ENCODE results near the gene GOLGA2.

GOLGA2 gene

GRCh38 chr9:128245421-128246151 is 30.2 kb downstream of the GOLGA2 start:
- TF ChIP-seq CTCF (IDR thresholded peaks at IDR 0.05; ENCODE audit: insufficient read depth, low read length, poor library complexity, severe bottlenecking) (no peak), EZH2phosphoT487 (conservative IDR thresholded peaks at IDR 0.05; ENCODE audit: low read length) (no peak)
- H3K9me3 ChIP-seq (ENCODE audit: insufficient read depth, low read length): no peaks in the 10 kb centered on the region
- no peak overlapping the region for H3K27ac ChIP-seq (ENCODE audit: low read depth, low read length)
- no peak overlapping the region for H3K4me2 ChIP-seq (ENCODE audit: low read depth, low read length, poor library complexity, severe bottlenecking)
- no peak overlapping the region for H3K9ac ChIP-seq (ENCODE audit: low read length)
- no peak overlapping the region for H3K4me3 ChIP-seq (ENCODE audit: insufficient read depth, low read length, poor library complexity, severe bottlenecking)
- H3K9me2 ChIP-seq (replicated peaks; ENCODE audit: insufficient read depth, low read length): no peaks in the 10 kb centered on the region
- no peaks in the 10 kb centered on the region for H3K36me3 ChIP-seq (ENCODE audit: low read length)
- no peak overlapping the region for H2AFZ ChIP-seq (ENCODE audit: low read depth, low read length, severe bottlenecking)
- H3K79me2 ChIP-seq (ENCODE audit: insufficient read depth, low read length): no peaks in the 10 kb centered on the region
- H4K20me1 ChIP-seq (ENCODE audit: low read depth, low read length): no peaks in the 10 kb centered on the region
- 0 out of 2 replicates have a peak, but pooled peaks cover 3% of the 10 kb centered on the region for H3F3A ChIP-seq (ENCODE audit: insufficient read depth)
- H3K27me3 ChIP-seq (ENCODE audit: low read length): no peaks in the 10 kb centered on the region

GRCh38 chr9:128244837-128245231 is 31.0 kb downstream of the GOLGA2 start:
- Histone ChIP-seq H3K79me2 (ENCODE audit: insufficient read depth, low read length) (no peaks in the 10 kb centered on the region), H3K9me2 (replicated peaks; ENCODE audit: insufficient read depth, low read length) (no peaks in the 10 kb centered on the region), H3K9me3 (ENCODE audit: insufficient read depth, low read length) (no peaks in the 10 kb centered on the region), H4K20me1 (ENCODE audit: low read depth, low read length) (no peaks in the 10 kb centered on the region), H3K4me2 (ENCODE audit: low read depth, low read length, poor library complexity, severe bottlenecking) (no peak overlapping the region), H3K9ac (ENCODE audit: low read length) (no peak overlapping the region), H3K4me3 (ENCODE audit: insufficient read depth, low read length, poor library complexity, severe bottlenecking) (no peak overlapping the region), H3K27ac (ENCODE audit: low read depth, low read length) (no peak overlapping the region), H3K27me3 (ENCODE audit: low read length) (no peaks in the 10 kb centered on the region), H3K36me3 (ENCODE audit: low read length) (no peaks in the 10 kb centered on the region), H2AFZ (ENCODE audit: low read depth, low read length, severe bottlenecking) (no peak overlapping the region), H3F3A (ENCODE audit: insufficient read depth) (0 out of 2 replicates have a peak, but pooled peaks cover 3% of the 10 kb centered on the region)
- TF ChIP-seq EZH2phosphoT487 (conservative IDR thresholded peaks at IDR 0.05; ENCODE audit: low read length) (no peak), CTCF (IDR thresholded peaks at IDR 0.05; ENCODE audit: insufficient read depth, low read length, poor library complexity, severe bottlenecking) (no peak)

- H2AFZ ChIP-seq (ENCODE audit: low read depth, low read length, severe bottlenecking): no peak overlapping the region
- no peaks in the 10 kb centered on the region for H3F3A ChIP-seq (ENCODE audit: insufficient read depth)
- no peaks in the 10 kb centered on the region for H3K36me3 ChIP-seq (ENCODE audit: low read length)
- H3K27ac ChIP-seq (ENCODE audit: low read depth, low read length): no peak overlapping the region
- no peaks in the 10 kb centered on the region for H3K79me2 ChIP-seq (ENCODE audit: insufficient read depth, low read length)
- no peak for TF ChIP-seq CTCF (IDR thresholded peaks at IDR 0.05; ENCODE audit: insufficient read depth, low read length, poor library complexity, severe bottlenecking)
- TF ChIP-seq EZH2phosphoT487 (conservative IDR thresholded peaks at IDR 0.05; ENCODE audit: low read length): no peak
- no peaks in the 10 kb centered on the region for H3K27me3 ChIP-seq (ENCODE audit: low read length)
- no peaks in the 10 kb centered on the region for H4K20me1 ChIP-seq (ENCODE audit: low read depth, low read length)
- H3K9me3 ChIP-seq (ENCODE audit: insufficient read depth, low read length): no peaks in the 10 kb centered on the region
- H3K4me3 ChIP-seq (ENCODE audit: insufficient read depth, low read length, poor library complexity, severe bottlenecking): no peak overlapping the region
- no peak overlapping the region for H3K9ac ChIP-seq (ENCODE audit: low read length)
- no peaks in the 10 kb centered on the region for H3K9me2 ChIP-seq (replicated peaks; ENCODE audit: insufficient read depth, low read length)
- H3K4me2 ChIP-seq (ENCODE audit: low read depth, low read length, poor library complexity, severe bottlenecking): no peak overlapping the region
Measured at GRCh38 chr9:128244091-128244836, 31.5 kb downstream of the GOLGA2 start.

Data from SU-DHL-6 (cell line).